Activated CD8-positive, alpha-beta memory T cell treated with anti-CD3 and anti-CD28 coated beads for 4 hours (primary cell): ENCODE measurements around the gene MAD1L1.

Experiments
- DNase-seq, 2 donors: peaks; one replicate each; pipeline ENCODE4 v3.0.0-alpha.2; 2020; ENCODE audit warnings: low read depth in 2 of 2

Gene MAD1L1

GRCh38 chr7:1957471-1958225 lies 275.1 kb downstream of the MAD1L1 start:
- no peak for DNase-seq

- DNase-seq = no peak
These were observed 275.9 kb downstream of the MAD1L1 start for GRCh38 chr7:1956611-1957470.

- no peak for DNase-seq
These were observed 276.6 kb downstream of the MAD1L1 start for GRCh38 chr7:1956141-1956540.

GRCh38 chr7:1954366-1955004 lies 278.3 kb downstream of the MAD1L1 start:
- DNase-seq = no peak

GRCh38 chr7:1953199-1954190 lies 279.2 kb downstream of the MAD1L1 start:
- no peak for DNase-seq

GRCh38 chr7:1952781-1953180 lies 280.0 kb downstream of the MAD1L1 start:
- no peak for DNase-seq

- DNase-seq = no peak
These were observed 280.5 kb downstream of the MAD1L1 start for GRCh38 chr7:1952169-1952760.

GRCh38 chr7:1951600-1951999 lies 281.1 kb downstream of the MAD1L1 start:
- DNase-seq = no peak

- DNase-seq = no peak
These were observed 281.6 kb downstream of the MAD1L1 start for GRCh38 chr7:1951159-1951536.

- no peak for DNase-seq
These were observed 282.1 kb downstream of the MAD1L1 start for GRCh38 chr7:1950452-1951158.

GRCh38 chr7:1950066-1950451 lies 282.7 kb downstream of the MAD1L1 start:
- no peak for DNase-seq

- DNase-seq = no peak
These were observed 283.1 kb downstream of the MAD1L1 start for GRCh38 chr7:1949681-1950055.

GRCh38 chr7:1948887-1949680 lies 283.7 kb downstream of the MAD1L1 start:
- no peak for DNase-seq

- no peak for DNase-seq
These were observed 284.4 kb downstream of the MAD1L1 start for GRCh38 chr7:1948301-1948796.

GRCh38 chr7:1947586-1948217 lies 285.0 kb downstream of the MAD1L1 start:
- DNase-seq = no peak

- DNase-seq = no peak
These were observed 285.8 kb downstream of the MAD1L1 start for GRCh38 chr7:1946773-1947450.

- no peak for DNase-seq
These were observed 286.5 kb downstream of the MAD1L1 start for GRCh38 chr7:1946025-1946772.

GRCh38 chr7:1945558-1945957 lies 287.2 kb downstream of the MAD1L1 start:
- no peak for DNase-seq
